COLO829 (cell line): ENCODE results near the gene CDH4.
A peak's percentile ranks its signal among the peaks of the same experiment; 100 is the strongest.

ENCODE experiments used
- DNase-seq: peaks from one replicate; pipeline ENCODE4 v3.0.0; 2012; ENCODE audit warnings: low spot score

Gene CDH4

GRCh38 chr20:61631751-61632150 is 379.7 kb downstream of the CDH4 start:
- DNase-seq: no peak

GRCh38 chr20:61633004-61633403 is 380.9 kb downstream of the CDH4 start:
- no peak for DNase-seq

GRCh38 chr20:61634376-61635145 is 382.5 kb downstream of the CDH4 start:
- DNase-seq: no peak

- no peak for DNase-seq
Observed at GRCh38 chr20:61635721-61636455, 383.8 kb downstream of the CDH4 start.

- no peak for DNase-seq
Observed at GRCh38 chr20:61636531-61637116, 384.6 kb downstream of the CDH4 start.

- DNase-seq: no peak
Observed at GRCh38 chr20:61638802-61639585, 386.9 kb downstream of the CDH4 start.

GRCh38 chr20:61640131-61640870 is 388.2 kb downstream of the CDH4 start:
- DNase-seq: peak; percentile 34

- no peak for DNase-seq
Observed at GRCh38 chr20:61640871-61641245, 388.8 kb downstream of the CDH4 start.

GRCh38 chr20:61643656-61644377 is 391.8 kb downstream of the CDH4 start:
- DNase-seq: no peak

- DNase-seq: no peak
Observed at GRCh38 chr20:61644378-61645076, 392.5 kb downstream of the CDH4 start.

- no peak for DNase-seq
Observed at GRCh38 chr20:61645732-61646131, 393.7 kb downstream of the CDH4 start.

GRCh38 chr20:61646453-61646852 is 394.4 kb downstream of the CDH4 start:
- DNase-seq: no peak

GRCh38 chr20:61646986-61647385 is 394.9 kb downstream of the CDH4 start:
- DNase-seq: no peak

GRCh38 chr20:61647702-61648101 is 395.6 kb downstream of the CDH4 start:
- DNase-seq: no peak

GRCh38 chr20:61649105-61649859 is 397.2 kb downstream of the CDH4 start:
- no peak for DNase-seq

GRCh38 chr20:61649860-61650162 is 397.8 kb downstream of the CDH4 start:
- no peak for DNase-seq

- DNase-seq: no peak
Observed at GRCh38 chr20:61650912-61651733, 399.1 kb downstream of the CDH4 start.

- DNase-seq: no peak
Observed at GRCh38 chr20:61652146-61652545, 400.1 kb downstream of the CDH4 start.

GRCh38 chr20:61654726-61655125 is 402.7 kb downstream of the CDH4 start:
- no peak for DNase-seq
